K562 (cell line): Measurements from ENCODE around the gene CTNNBL1. TPM values are rescaled to one million over a fixed set of nuclear protein-coding genes. Genes with fewer than 3 reads are reported as not detected.

Experiments used
- ATAC-seq: fragments of 200-7000 bp; cut with Tn5 transposase; 3 replicates; pipeline ENCODE4 v1.9.1; 2020; ENCODE audit warnings: moderate library complexity
- BruUV-seq: library from RNA; stranded (reverse); fragments of 400-500 nt; replicated peaks from 2 replicates; lab custom pipeline; 2021; lab: Mats Ljungman, UMichigan
- CTCF ChIA-PET: fragments of 300-600 bp; formaldehyde crosslinking; extraction: SDS; loops from one replicate; lab custom pipeline; 2021; ENCODE audit warnings: low intra/inter-chr PET ratio; lab: Yijun Ruan, JAX
- POLR2A ChIA-PET: fragments of 300-600, 350-650 bp; sonication (Branson Sonifier 250); formaldehyde crosslinking; extraction: SDS; loops from one replicate; lab custom pipeline; 2021; ENCODE audit warnings: antibody characterized with exemption, inconsistent platforms; lab: Yijun Ruan, JAX
- DNase-seq, 4 experiments: peaks; one replicate each; pipeline versions ENCODE4 v3.0.0 to v3.0.0-alpha.2; 2011 to 2018; ENCODE audit warnings: low spot score in 3 of 4, mixed read lengths in 3 of 4; ENCODE audit errors: extremely low read depth in 1 of 4
- FAIRE-seq: peaks from 2 replicates; lab custom pipeline; 2011; peaks lifted over from hg19 to GRCh38; lab: Jason Lieb, UNC
- H2AFZ ChIP-seq: 2 replicates; pipeline ENCODE4 v1.6.0; 2011; ENCODE audit warnings: low read depth, low read length, control low read depth, inconsistent platforms
- H3K27ac ChIP-seq: fragments of 200-600 bp; 3 replicates; pipeline ENCODE4 v1.8.0; 2011; ENCODE audit warnings: low read depth, mild to moderate bottlenecking, control low read depth, inconsistent platforms, low read length, moderate library complexity, mixed read lengths; ENCODE audit errors: extremely low read depth
- H3K27me3 ChIP-seq, 2 experiments: fragments of 300-600 bp in 1 of 2; 2 replicates in 1 of 2; 3 replicates in 1 of 2; pipeline versions ENCODE4 v1.6.0 to v1.8.0; 2011; ENCODE audit warnings: inconsistent platforms in 2 of 2, low read length in 2 of 2, mild to moderate bottlenecking in 1 of 2, mixed read lengths in 1 of 2, moderate library complexity in 1 of 2; ENCODE audit not compliant: control insufficient read depth in 2 of 2, insufficient read depth in 2 of 2
- H3K36me3 ChIP-seq: fragments of 300-600 bp; 3 replicates; pipeline ENCODE4 v1.8.0; 2011; ENCODE audit warnings: mild to moderate bottlenecking, low read length, inconsistent platforms; ENCODE audit not compliant: control insufficient read depth, insufficient read depth
- H3K4me1 ChIP-seq, 2 experiments: fragments of 200-600 bp in 1 of 2; replicated peaks in 1 of 2; 2 replicates in 1 of 2; 3 replicates in 1 of 2; pipeline versions ENCODE4 v1.5.1 to v1.8.0; 2011; ENCODE audit warnings: inconsistent platforms in 2 of 2, low read length in 2 of 2, mild to moderate bottlenecking in 1 of 2, mixed read lengths in 1 of 2, moderate library complexity in 1 of 2; ENCODE audit not compliant: control insufficient read depth in 2 of 2, insufficient read depth in 2 of 2
- H3K4me2 ChIP-seq: 2 replicates; pipeline ENCODE4 v1.6.1; 2011; ENCODE audit warnings: low read length, control low read depth, inconsistent platforms, mixed read lengths; ENCODE audit not compliant: insufficient read depth
- H3K4me3 ChIP-seq: fragments of 200-600 bp; sonication (generic), shearing (Covaris generic); 2 replicates; pipeline ENCODE4 v1.5.1; 2016; ENCODE audit warnings: control low read depth, inconsistent platforms
- H3K79me2 ChIP-seq: fragments of 200-600 bp; 3 replicates; pipeline ENCODE4 v1.8.0; 2011; ENCODE audit warnings: low read length, inconsistent platforms; ENCODE audit not compliant: control insufficient read depth, insufficient read depth
- H3K9ac ChIP-seq, 2 experiments: 2 replicates each; pipeline versions ENCODE4 v1.6.0 to v1.6.1; 2011; ENCODE audit warnings: low read depth in 2 of 2, low read length in 2 of 2, control low read depth in 1 of 2, inconsistent platforms in 1 of 2, mild to moderate bottlenecking in 1 of 2, mixed read lengths in 1 of 2; ENCODE audit not compliant: insufficient read depth in 1 of 2
- H3K9me1 ChIP-seq: one replicate; pipeline ENCODE4 v1.6.0; 2011; ENCODE audit warnings: inconsistent platforms, mild to moderate bottlenecking, low read length, moderate library complexity; ENCODE audit not compliant: control insufficient read depth, insufficient read depth
- H3K9me3 ChIP-seq: replicated peaks from 2 replicates; pipeline ENCODE4 v1.5.1; 2011; ENCODE audit warnings: low read depth, low read length, inconsistent platforms; ENCODE audit not compliant: control insufficient read depth, insufficient read depth
- H4K20me1 ChIP-seq: replicated peaks from 2 replicates; pipeline ENCODE4 v1.6.1; 2011; ENCODE audit warnings: low read length, inconsistent platforms, mixed read lengths; ENCODE audit not compliant: control insufficient read depth, insufficient read depth
- CBFB ChIP-seq: sonication (generic); formaldehyde crosslinking; IDR thresholded peaks from 2 replicates; pipeline ENCODE4 v1.4.0; 2020; ENCODE audit warnings: mild to moderate bottlenecking, missing genetic modification reagents
- FOXP1 ChIP-seq: sonication (generic); formaldehyde crosslinking; IDR thresholded peaks from 2 replicates; pipeline ENCODE4 v1.8.0; 2022; ENCODE audit warnings: mild to moderate bottlenecking, missing genetic modification reagents
- FOXP4 ChIP-seq: sonication (generic); formaldehyde crosslinking; IDR thresholded peaks from 2 replicates; pipeline ENCODE4 v1.8.0; 2022; ENCODE audit warnings: mild to moderate bottlenecking, missing genetic modification reagents, borderline replicate concordance
- HDAC8 ChIP-seq: fragments of 450-650 bp; IDR thresholded peaks from 2 replicates; pipeline ENCODE4 v1.6.1; 2016; ENCODE audit warnings: mild to moderate bottlenecking, missing genetic modification characterization, moderate library complexity, missing compliant biosample characterization
- ID3 ChIP-seq, 2 experiments: fragments of 250-450 bp in 1 of 2; fragments of 450-650 bp in 1 of 2; sonication (Bioruptor Pico) in 1 of 2; IDR thresholded peaks; 2 replicates each; pipeline versions ENCODE4 v1.6.1 to v1.8.0; 2016 to 2021; ENCODE audit warnings: mild to moderate bottlenecking in 2 of 2, moderate library complexity in 2 of 2, missing compliant biosample characterization in 1 of 2, missing genetic modification characterization in 1 of 2
- NBN ChIP-seq: fragments of 450-650 bp; IDR thresholded peaks from 2 replicates; pipeline ENCODE4 v1.6.1; 2016; ENCODE audit warnings: low read depth, mild to moderate bottlenecking
- POLR2B ChIP-seq: fragments of 450-650 bp; IDR thresholded peaks from 2 replicates; pipeline ENCODE4 v1.6.1; 2018; ENCODE audit warnings: low read depth; ENCODE audit not compliant: partially characterized antibody
- ZBTB1 ChIP-seq: sonication (generic); formaldehyde crosslinking; IDR thresholded peaks from 2 replicates; pipeline ENCODE4 v1.8.1; 2023; ENCODE audit warnings: missing genetic modification reagents, low read depth, mild to moderate bottlenecking, borderline replicate concordance
- ZBTB8A ChIP-seq: fragments of 450-650 bp; IDR thresholded peaks from 2 replicates; pipeline ENCODE4 v1.6.1; 2018; ENCODE audit warnings: mild to moderate bottlenecking, moderate library complexity; ENCODE audit not compliant: partially characterized antibody
- ZKSCAN3 ChIP-seq: fragments of 250-450 bp; sonication (Bioruptor Pico); IDR thresholded peaks from 2 replicates; pipeline ENCODE4 v1.4.0; 2020
- ZNF354B ChIP-seq: fragments of 250-450 bp; sonication (Bioruptor Pico); IDR thresholded peaks from 2 replicates; pipeline ENCODE4 v1.4.0; 2020
- ZNF655 ChIP-seq: fragments of 250-450 bp; sonication (Bioruptor Pico); IDR thresholded peaks from 2 replicates; pipeline ENCODE4 v1.5.0; 2021
- WGBS: fragments of 100-300 bp; shearing (Covaris generic); methylation state at CpG from one replicate; pipeline ENCODE4 v1.1.6; 2016; ENCODE audit warnings: low coverage, mixed read lengths; ENCODE audit not compliant: insufficient coverage; ENCODE audit errors: missing lambda C conversion rate; 5-methylcytosine and 5-hydroxymethylcytosine counted together
- in situ Hi-C: fragments of 300-500 bp; cut with MboI; formaldehyde crosslinking; loops from 4 replicates; pipeline ENCODE4 v1.15.0; 2018; ENCODE audit warnings: inconsistent platforms, mixed read lengths
- intact Hi-C: fragments of 100-400 bp; cut with micrococcal nuclease; formaldehyde crosslinking; loops from 2 replicates; pipeline ENCODE4 v1.14.2; 2022
- polyA plus RNA-seq, 8 experiments: library from polyadenylated mRNA; depleted of rRNA in 4 of 8; stranded (reverse) in 5 of 8; unstranded in 3 of 8; fragments of >200 nt; fragmentation: Nextera tagmentation in 2 of 8; fragmentation: Illumina TruSeq in 1 of 8; extraction: Ambion mirVana in 2 of 8; extraction: Trizol in 1 of 8; gene quantifications; 2 replicates each; pipeline versions ENCODE4 v1.2.1 to v1.2.3, GENCODE V29; 2011 to 2014; ENCODE audit warnings: inconsistent platforms in 1 of 8, missing spikeins in 1 of 8
- total RNA-seq, 7 experiments: library from RNA; depleted of rRNA in 6 of 7; stranded (reverse); fragments of >200 nt in 6 of 7; fragmentation: Illumina TruSeq in 2 of 7; extraction: Trizol in 2 of 7; gene quantifications; 2 replicates each; pipeline versions ENCODE4 v1.2.1 to v1.2.3, GENCODE V29; 2011 to 2021; ENCODE audit warnings: low replicate concordance in 1 of 7

Gene CTNNBL1
- total and polyA plus RNA-seq, 9 of the 15 experiments (the other 6 are each of a cell fraction or from before 2014, with no cell fraction given) = 32.4 to 85.6 (median 43.6) TPM

GRCh38 chr20:37735541-37735940 lies 41.7 kb downstream of the CTNNBL1 start (continued):
- TF ChIP-seq FOXP4 (CRISPR knock-in tag) (no peak), ZNF655 (CRISPR knock-in tag) (no peak), FOXP1 (CRISPR knock-in tag) (no peak), ID3 (CRISPR knock-in tag; IDR thresholded peaks at IDR 0.05) (no peak), ID3 (tag; IDR thresholded peaks at IDR 0.05) (no peak), ZKSCAN3 (CRISPR knock-in tag) (no peak), NBN (no peak)

GRCh38 chr20:37736132-37736531 lies 42.3 kb downstream of the CTNNBL1 start:
- intact Hi-C loops = no loop called here
- CTCF ChIA-PET = no interaction called here
- BruUV-seq = no TSS peak
- no peaks in the 10 kb centered on the region for H4K20me1 ChIP-seq
- no peaks in the 10 kb centered on the region for H3K79me2 ChIP-seq
- no peak overlapping the region for H3K4me2 ChIP-seq
- no peak for DNase-seq
- no peaks in the 10 kb centered on the region for H3K9me3 ChIP-seq
- peaks cover 4% of the 10 kb centered on the region for H3K9me1 ChIP-seq
- peaks cover 38% of the 10 kb centered on the region for H3K36me3 ChIP-seq
- H3K27me3 ChIP-seq = no peaks in the 10 kb centered on the region
- H3K9ac ChIP-seq = no peak overlapping the region
- TF ChIP-seq CBFB (CRISPR knock-in tag) (no peak), ZNF354B (CRISPR knock-in tag) (no peak), ZBTB1 (no peak), HDAC8 (tag) (no peak), ZBTB8A (no peak), POLR2B (no peak)
- TF ChIP-seq, all 486 proteins: peak for 0
- FAIRE-seq = no peak
- no peak overlapping the region for H3K27ac ChIP-seq
- ATAC-seq = no peak
- no peak overlapping the region for H2AFZ ChIP-seq
- WGBS = 95% methylated on average over 2 of the region's 2 CpGs
- in situ Hi-C loops = no loop called here
- no peak overlapping the region for H3K4me3 ChIP-seq
- POLR2A ChIA-PET = interaction anchor here (1.0 kb wide), 1 partner anchor 120 kb away, joined by 4 read pairs; no protein-coding TSS in a partner anchor
- H3K4me1 ChIP-seq = no peaks in the 10 kb centered on the region
